HCT116 (cell line): ENCODE data around the gene CLIC4. TPM values are rescaled to one million over a fixed set of nuclear protein-coding genes. Genes with fewer than 3 reads are reported as not detected.

ENCODE experiments used
- ATAC-seq: fragments of 200-7000 bp; cut with Tn5 transposase; 2 replicates; pipeline ENCODE4 v1.9.1; 2020; ENCODE audit warnings: mild to moderate bottlenecking, moderate library complexity
- BruUV-seq: library from RNA; stranded (reverse); fragments of 400-500 nt; replicated peaks from 2 replicates; lab custom pipeline; 2021; lab: Mats Ljungman, UMichigan
- CTCF ChIA-PET: fragments of 300-600 bp; sonication (Branson Sonifier 250); formaldehyde crosslinking; loops from one replicate; lab custom pipeline; 2021; ENCODE audit warnings: antibody characterized with exemption; lab: Charles Lee
- POLR2A ChIA-PET: fragments of 300-600, 350-600 bp; sonication (Branson Sonifier 250); formaldehyde crosslinking; loops from one replicate; lab custom pipeline; 2021; ENCODE audit warnings: antibody characterized with exemption; lab: Charles Lee
- RAD21 ChIA-PET, 2 experiments: fragments of 300-600 bp; sonication (Branson Sonifier 250); formaldehyde crosslinking; loops; one replicate each; lab custom pipeline; 2023; ENCODE audit warnings: low total read pairs in 2 of 2; ENCODE audit not compliant: uncharacterized antibody in 2 of 2, unreplicated experiment in 2 of 2, low non-redundant PET in 1 of 2; lab: Charles Lee
- DNase-seq: peaks from one replicate; pipeline ENCODE4 v3.0.0-alpha.2; 2010; ENCODE audit warnings: low read depth, low spot score
- H2AFZ ChIP-seq: fragments of 200-600 bp; shearing (Covaris generic), sonication (generic); 2 replicates; pipeline ENCODE4 v1.6.1; 2017; ENCODE audit warnings: low read depth, mixed run types, mixed read lengths, antibody characterized with exemption, low read length; ENCODE audit not compliant: poor library complexity, severe bottlenecking
- H3K27ac ChIP-seq: 2 replicates; pipeline ENCODE4 v1.5.1; 2012; ENCODE audit warnings: low read depth, low read length
- H3K27me3 ChIP-seq: fragments of 200-600 bp; sonication (generic); 2 replicates; pipeline ENCODE4 v1.6.1; 2016; ENCODE audit warnings: mixed run types, low read length, mixed read lengths; ENCODE audit not compliant: insufficient read depth
- H3K36me3 ChIP-seq, 2 experiments: fragments of 200-500 bp in 1 of 2; fragments of 200-600 bp in 1 of 2; sonication (Bioruptor generic) in 1 of 2; sonication (generic) in 1 of 2; 2 replicates each; pipeline versions ENCODE4 v1.5.1 to v1.6.1; 2014 to 2016; ENCODE audit warnings: low read length in 2 of 2, inconsistent platforms in 1 of 2, mixed read lengths in 1 of 2, mixed run types in 1 of 2; ENCODE audit not compliant: insufficient read depth in 2 of 2, control insufficient read depth in 1 of 2
- H3K4me1 ChIP-seq, 2 experiments: fragments of 200-600 bp in 1 of 2; sonication (generic) in 1 of 2; 2 replicates each; pipeline versions ENCODE4 v1.5.1 to v1.6.1; 2012 to 2017; ENCODE audit warnings: low read length in 2 of 2, inconsistent platforms in 1 of 2, mild to moderate bottlenecking in 1 of 2, mixed read lengths in 1 of 2, mixed run types in 1 of 2, moderate library complexity in 1 of 2; ENCODE audit not compliant: insufficient read depth in 2 of 2, control insufficient read depth in 1 of 2
- H3K4me2 ChIP-seq: fragments of 200-600 bp; sonication (generic); 2 replicates; pipeline ENCODE4 v1.6.1; 2017; ENCODE audit warnings: mixed run types, low read length, mixed read lengths
- H3K4me3 ChIP-seq, 2 experiments: fragments of 200-600 bp in 1 of 2; sonication (generic) in 1 of 2; replicated peaks in 1 of 2; 2 replicates each; pipeline ENCODE4 v1.5.1; 2011 to 2016; ENCODE audit warnings: low read length in 2 of 2, control low read depth in 1 of 2, low read depth in 1 of 2, mild to moderate bottlenecking in 1 of 2, mixed read lengths in 1 of 2, mixed run types in 1 of 2
- H3K79me2 ChIP-seq: fragments of 200-600 bp; sonication (generic); 2 replicates; pipeline ENCODE4 v1.6.1; 2017; ENCODE audit warnings: mild to moderate bottlenecking, mixed run types, low read length, moderate library complexity, mixed read lengths; ENCODE audit not compliant: insufficient read depth
- H3K9ac ChIP-seq: fragments of 200-600 bp; sonication (generic); 2 replicates; pipeline ENCODE4 v1.6.1; 2016; ENCODE audit warnings: low read length, mixed read lengths
- H3K9me2 ChIP-seq: fragments of 200-600 bp; sonication (generic), shearing (Covaris generic); 2 replicates; pipeline ENCODE4 v1.6.1; 2017; ENCODE audit warnings: mixed run types, mild to moderate bottlenecking, moderate library complexity; ENCODE audit not compliant: insufficient read depth
- H3K9me3 ChIP-seq, 2 experiments: fragments of 200-500 bp in 1 of 2; fragments of 200-600 bp in 1 of 2; sonication (Bioruptor generic) in 1 of 2; sonication (generic) in 1 of 2; 2 replicates each; pipeline ENCODE4 v1.6.1; 2014 to 2017; ENCODE audit warnings: low read length in 2 of 2, mixed read lengths in 2 of 2, inconsistent platforms in 1 of 2, low read depth in 1 of 2, mild to moderate bottlenecking in 1 of 2, mixed run types in 1 of 2, moderate library complexity in 1 of 2; ENCODE audit not compliant: control insufficient read depth in 1 of 2, insufficient read depth in 1 of 2
- H4K20me1 ChIP-seq: fragments of 200-600 bp; sonication (generic), shearing (Covaris generic); 2 replicates; pipeline ENCODE4 v1.6.1; 2017; ENCODE audit warnings: mixed run types, mild to moderate bottlenecking, moderate library complexity; ENCODE audit not compliant: insufficient read depth
- CBX3 ChIP-seq: IDR thresholded peaks from 2 replicates; pipeline ENCODE4 v1.6.1; 2012; ENCODE audit warnings: low read depth
- CEBPB ChIP-seq: IDR thresholded peaks from 2 replicates; pipeline ENCODE4 v1.6.1; 2012; ENCODE audit warnings: low read depth
- EGR1 ChIP-seq: IDR thresholded peaks from 2 replicates; pipeline ENCODE4 v1.6.1; 2012; ENCODE audit warnings: low read depth
- EZH2phosphoT487 ChIP-seq: fragments of 200-600 bp; IDR thresholded peaks from 2 replicates; pipeline ENCODE4 v1.6.1; 2018; ENCODE audit warnings: antibody characterized with exemption, borderline replicate concordance
- FOSL1 ChIP-seq: IDR thresholded peaks from 2 replicates; pipeline ENCODE4 v1.6.1; 2012; ENCODE audit warnings: low read depth
- JUND ChIP-seq: IDR thresholded peaks from 2 replicates; pipeline ENCODE4 v1.6.1; 2012
- MAX ChIP-seq: IDR thresholded peaks from 2 replicates; pipeline ENCODE4 v1.6.1; 2012
- POLR2A ChIP-seq: IDR thresholded peaks from 2 replicates; pipeline ENCODE4 v1.7.0; 2011; ENCODE audit warnings: borderline replicate concordance; ENCODE audit not compliant: insufficient read depth, insufficient read length; ENCODE audit errors: extremely low read depth
- POLR2AphosphoS5 ChIP-seq: IDR thresholded peaks from 2 replicates; pipeline ENCODE4 v1.6.1; 2011; ENCODE audit warnings: mild to moderate bottlenecking, low read depth, low read length, moderate library complexity
- RAD21 ChIP-seq: IDR thresholded peaks from 2 replicates; pipeline ENCODE4 v1.6.1; 2012; ENCODE audit warnings: low read depth, mild to moderate bottlenecking
- SP1 ChIP-seq: IDR thresholded peaks from 2 replicates; pipeline ENCODE4 v1.6.1; 2012; ENCODE audit warnings: low read depth
- SRF ChIP-seq: IDR thresholded peaks from 2 replicates; pipeline ENCODE4 v1.6.1; 2012; ENCODE audit warnings: low read depth
- TCF7L2 ChIP-seq: IDR thresholded peaks from 2 replicates; pipeline ENCODE4 v1.7.0; 2011; ENCODE audit warnings: borderline replicate concordance, inconsistent platforms; ENCODE audit not compliant: insufficient read depth, insufficient read length; ENCODE audit errors: extremely low read depth
- YY1 ChIP-seq: IDR thresholded peaks from 2 replicates; pipeline ENCODE4 v1.6.1; 2011; ENCODE audit warnings: low read length, low read depth, moderate library complexity, mild to moderate bottlenecking; ENCODE audit not compliant: insufficient replicate concordance; ENCODE audit errors: extremely low read depth
- ZFX ChIP-seq: fragments of 450-650 bp; IDR thresholded peaks from 2 replicates; pipeline ENCODE4 v1.6.1; 2017
- ZNF274 ChIP-seq: fragments of 200-500 bp; sonication (Bioruptor generic); IDR thresholded peaks from 2 replicates; pipeline ENCODE4 v1.6.1; 2014; ENCODE audit warnings: mild to moderate bottlenecking, low read depth, low read length, inconsistent platforms
- intact Hi-C: fragments of 100-400 bp; cut with micrococcal nuclease; formaldehyde crosslinking; loops from 2 replicates; pipeline ENCODE4 v1.10.0; 2022
- total RNA-seq: library from RNA; stranded (reverse); gene quantifications from one replicate; pipeline ENCODE4 v1.2.1, GENCODE V29; 2021; ENCODE audit not compliant: unreplicated experiment
- TF ChIP-seq, protein P1 (sequence below): IDR thresholded peaks from 2 replicates; pipeline ENCODE4 v1.6.1; 2011; ENCODE audit warnings: mild to moderate bottlenecking, low read length, moderate library complexity; ENCODE audit not compliant: insufficient replicate concordance; ENCODE audit errors: extremely low read depth
- TF ChIP-seq, protein P2 (sequence below), 3 experiments: fragments of 200-600 bp in 1 of 3; sonication (generic) in 1 of 3; IDR thresholded peaks in 2 of 3; conservative IDR thresholded peaks in 1 of 3; 2 replicates each; pipeline ENCODE4 v1.5.1; 2012 to 2017; ENCODE audit warnings: low read depth in 2 of 3, low read length in 2 of 3, antibody characterized with exemption in 1 of 3, borderline replicate concordance in 1 of 3, control low read depth in 1 of 3, mild to moderate bottlenecking in 1 of 3, mixed read lengths in 1 of 3, mixed run types in 1 of 3, moderate library complexity in 1 of 3; ENCODE audit not compliant: insufficient read depth in 1 of 3

The CLIC4 gene
- total RNA-seq, 1 experiment from 2014 or later, result 77.2 TPM

DNA sequence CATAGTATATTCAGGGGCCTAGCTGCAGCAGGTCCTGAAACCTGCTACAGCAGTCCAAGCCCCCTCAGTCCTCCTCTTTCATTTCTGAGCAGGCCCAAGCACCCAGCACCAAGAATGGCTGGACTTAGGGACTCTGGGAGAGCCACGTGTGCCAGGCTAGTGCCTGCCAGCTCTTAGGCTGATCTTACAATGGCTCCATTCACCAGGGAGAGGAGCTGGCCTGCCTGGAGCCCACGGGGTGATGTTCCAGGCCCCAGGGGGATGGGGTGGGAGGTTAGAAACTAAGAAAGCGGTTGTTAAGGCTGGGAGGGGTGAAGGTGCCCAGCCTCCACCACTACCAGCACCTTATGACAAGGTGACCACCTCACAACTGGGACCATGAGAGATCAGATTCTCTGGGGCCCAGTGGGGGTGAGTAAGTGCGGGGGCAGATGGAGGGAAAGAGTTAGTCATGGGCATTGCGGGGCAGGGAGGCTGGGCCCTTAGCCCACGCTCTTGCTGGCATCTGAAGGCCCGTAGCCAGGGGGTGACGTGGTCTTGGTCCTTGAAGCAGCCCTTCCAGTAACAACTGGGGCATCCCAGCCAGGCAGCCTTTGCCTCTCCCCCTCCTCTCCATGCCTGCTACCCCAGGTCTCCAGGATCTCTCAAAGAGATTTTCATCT is 30.3 kb upstream of the CLIC4 start:
- CTCF ChIA-PET, result no interaction called here
- H3K4me3 ChIP-seq, result no peak overlapping the region
- intact Hi-C loops, result no loop called here
- H3K27me3 ChIP-seq, result no peaks in the 10 kb centered on the region
- H2AFZ ChIP-seq, result peak overlapping the region; percentile 4
- H3K4me1 ChIP-seq, result peaks cover 23 to 59% of the 10 kb centered on the region in 2 experiments
- H4K20me1 ChIP-seq, result no peaks in the 10 kb centered on the region
- H3K9me3 ChIP-seq, result no peaks in the 10 kb centered on the region
- BruUV-seq, result no TSS peak
- RAD21 ChIA-PET, result no interaction called here
- H3K79me2 ChIP-seq, result no peaks in the 10 kb centered on the region
- peak overlapping the region; percentile 28 for H3K4me2 ChIP-seq
- no peaks in the 10 kb centered on the region for H3K9me2 ChIP-seq
- H3K9ac ChIP-seq, result no peak overlapping the region
- no peak for DNase-seq
- H3K27ac ChIP-seq, result no peak overlapping the region
- peak; percentile 44; the same call in 1 of the 2 replicates for TF ChIP-seq JUND
- 0 out of 2 replicates have a peak, but pooled peaks have one; percentile 16 for TF ChIP-seq SP1
- no peak for TF ChIP-seq YY1
- no peak for TF ChIP-seq ZFX
- TF ChIP-seq EGR1, result peak; percentile 89
- peak; percentile 61 for TF ChIP-seq FOSL1
- ATAC-seq, result no peak
- POLR2A ChIA-PET, result interaction anchor here (1.0 to 1.3 kb wide), 2 partner anchors 10 to 30 kb away, joined by 3 to 4 read pairs; partner anchors contain the start of gene CLIC4
- no peaks in the 10 kb centered on the region for H3K36me3 ChIP-seq

GRCh38 chr1:24715658-24716057 is 29.6 kb upstream of the CLIC4 start:
- H3K9me3 ChIP-seq, result no peaks in the 10 kb centered on the region
- H3K4me1 ChIP-seq, result peaks cover 22 to 58% of the 10 kb centered on the region in 2 experiments
- no peaks in the 10 kb centered on the region for H3K79me2 ChIP-seq
- RAD21 ChIA-PET, result no interaction called here
- ATAC-seq (no peak), DNase-seq (no peak)
- H3K36me3 ChIP-seq, result no peaks in the 10 kb centered on the region
- POLR2A ChIA-PET, result interaction anchor here (1.0 kb wide), 1 partner anchor 10 kb away, joined by 3 read pairs; no protein-coding TSS in a partner anchor
- CTCF ChIA-PET, result no interaction called here
- no peak overlapping the region for H3K4me3 ChIP-seq
- no peaks in the 10 kb centered on the region for H3K27me3 ChIP-seq
- BruUV-seq, result no TSS peak
- H4K20me1 ChIP-seq, result no peaks in the 10 kb centered on the region
- no peaks in the 10 kb centered on the region for H3K9me2 ChIP-seq
- no peak overlapping the region for H3K9ac ChIP-seq
- no peak overlapping the region for H3K4me2 ChIP-seq
- H2AFZ ChIP-seq, result peak overlapping the region; percentile 4
- intact Hi-C loops, result no loop called here
- no peak overlapping the region for H3K27ac ChIP-seq
- TF ChIP-seq CBX3, result no peak
- TF ChIP-seq, protein P1, sequence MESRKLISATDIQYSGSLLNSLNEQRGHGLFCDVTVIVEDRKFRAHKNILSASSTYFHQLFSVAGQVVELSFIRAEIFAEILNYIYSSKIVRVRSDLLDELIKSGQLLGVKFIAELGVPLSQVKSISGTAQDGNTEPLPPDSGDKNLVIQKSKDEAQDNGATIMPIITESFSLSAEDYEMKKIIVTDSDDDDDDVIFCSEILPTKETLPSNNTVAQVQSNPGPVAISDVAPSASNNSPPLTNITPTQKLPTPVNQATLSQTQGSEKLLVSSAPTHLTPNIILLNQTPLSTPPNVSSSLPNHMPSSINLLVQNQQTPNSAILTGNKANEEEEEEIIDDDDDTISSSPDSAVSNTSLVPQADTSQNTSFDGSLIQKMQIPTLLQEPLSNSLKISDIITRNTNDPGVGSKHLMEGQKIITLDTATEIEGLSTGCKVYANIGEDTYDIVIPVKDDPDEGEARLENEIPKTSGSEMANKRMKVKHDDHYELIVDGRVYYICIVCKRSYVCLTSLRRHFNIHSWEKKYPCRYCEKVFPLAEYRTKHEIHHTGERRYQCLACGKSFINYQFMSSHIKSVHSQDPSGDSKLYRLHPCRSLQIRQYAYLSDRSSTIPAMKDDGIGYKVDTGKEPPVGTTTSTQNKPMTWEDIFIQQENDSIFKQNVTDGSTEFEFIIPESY, result no peak
- no peak for TF ChIP-seq MAX
- TF ChIP-seq, protein P2, sequence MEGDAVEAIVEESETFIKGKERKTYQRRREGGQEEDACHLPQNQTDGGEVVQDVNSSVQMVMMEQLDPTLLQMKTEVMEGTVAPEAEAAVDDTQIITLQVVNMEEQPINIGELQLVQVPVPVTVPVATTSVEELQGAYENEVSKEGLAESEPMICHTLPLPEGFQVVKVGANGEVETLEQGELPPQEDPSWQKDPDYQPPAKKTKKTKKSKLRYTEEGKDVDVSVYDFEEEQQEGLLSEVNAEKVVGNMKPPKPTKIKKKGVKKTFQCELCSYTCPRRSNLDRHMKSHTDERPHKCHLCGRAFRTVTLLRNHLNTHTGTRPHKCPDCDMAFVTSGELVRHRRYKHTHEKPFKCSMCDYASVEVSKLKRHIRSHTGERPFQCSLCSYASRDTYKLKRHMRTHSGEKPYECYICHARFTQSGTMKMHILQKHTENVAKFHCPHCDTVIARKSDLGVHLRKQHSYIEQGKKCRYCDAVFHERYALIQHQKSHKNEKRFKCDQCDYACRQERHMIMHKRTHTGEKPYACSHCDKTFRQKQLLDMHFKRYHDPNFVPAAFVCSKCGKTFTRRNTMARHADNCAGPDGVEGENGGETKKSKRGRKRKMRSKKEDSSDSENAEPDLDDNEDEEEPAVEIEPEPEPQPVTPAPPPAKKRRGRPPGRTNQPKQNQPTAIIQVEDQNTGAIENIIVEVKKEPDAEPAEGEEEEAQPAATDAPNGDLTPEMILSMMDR (IDR thresholded peaks at IDR 0.05 in 2 of 3, conservative IDR thresholded peaks at IDR 0.05 in 1 of 3; ENCODE audit: borderline replicate concordance in 1 of 3, insufficient read depth in 1 of 3, low read depth in 2 of 3, low read length in 2 of 3), result no peak
- no peak for TF ChIP-seq CEBPB
- no peak for TF ChIP-seq POLR2AphosphoS5
- no peak for TF ChIP-seq TCF7L2
- no peak for TF ChIP-seq EZH2phosphoT487
- TF ChIP-seq ZNF274, result no peak
- no peak for TF ChIP-seq RAD21
- no peak for TF ChIP-seq SRF
- TF ChIP-seq POLR2A, result no peak
